GM18499 (cell line): ENCODE results near the gene RTP3.
"Not testable (repeated sequence)": the region's sequence is repeated elsewhere in the genome, so short reads cannot be mapped to it uniquely, and the experiment has no call there.

Source experiments
- ATAC-seq: cut with Tn5 transposase; IDR thresholded peaks from one replicate; pipeline ENCODE4 v1.9.1; 2021; ENCODE audit warnings: moderate number of reproducible peaks; ENCODE audit not compliant: insufficient read depth, unreplicated experiment

The RTP3 gene

DNA sequence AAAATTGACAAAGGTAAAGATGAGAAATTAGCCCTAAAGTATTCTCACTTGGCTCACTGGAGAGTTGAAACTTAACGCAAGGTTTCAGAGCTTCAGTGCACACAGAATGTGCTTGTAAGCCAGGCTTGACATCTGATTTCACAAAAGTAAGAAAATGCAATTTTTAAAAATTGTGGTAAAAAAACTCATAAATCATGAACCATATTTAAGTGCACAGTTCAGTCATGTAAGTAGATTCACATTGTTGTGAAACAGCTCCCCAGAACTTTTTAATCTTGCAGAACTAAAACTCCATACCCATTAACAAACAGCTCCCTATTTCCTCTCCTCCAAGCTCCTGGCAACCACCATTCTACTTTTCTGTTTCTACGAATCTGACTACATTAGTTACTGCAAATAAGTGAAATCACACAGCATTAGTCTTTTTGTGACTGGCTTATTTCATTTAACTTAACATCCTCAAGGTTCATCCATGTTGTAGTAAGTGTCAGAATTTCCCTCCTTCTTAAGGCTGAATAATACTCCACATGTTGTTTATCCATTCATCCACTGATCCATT lies 14.5 kb downstream of the RTP3 start:
- ATAC-seq = no peak

GRCh38 chr3:46516521-46516920 lies 18.7 kb downstream of the RTP3 start:
- ATAC-seq = no peak

DNA sequence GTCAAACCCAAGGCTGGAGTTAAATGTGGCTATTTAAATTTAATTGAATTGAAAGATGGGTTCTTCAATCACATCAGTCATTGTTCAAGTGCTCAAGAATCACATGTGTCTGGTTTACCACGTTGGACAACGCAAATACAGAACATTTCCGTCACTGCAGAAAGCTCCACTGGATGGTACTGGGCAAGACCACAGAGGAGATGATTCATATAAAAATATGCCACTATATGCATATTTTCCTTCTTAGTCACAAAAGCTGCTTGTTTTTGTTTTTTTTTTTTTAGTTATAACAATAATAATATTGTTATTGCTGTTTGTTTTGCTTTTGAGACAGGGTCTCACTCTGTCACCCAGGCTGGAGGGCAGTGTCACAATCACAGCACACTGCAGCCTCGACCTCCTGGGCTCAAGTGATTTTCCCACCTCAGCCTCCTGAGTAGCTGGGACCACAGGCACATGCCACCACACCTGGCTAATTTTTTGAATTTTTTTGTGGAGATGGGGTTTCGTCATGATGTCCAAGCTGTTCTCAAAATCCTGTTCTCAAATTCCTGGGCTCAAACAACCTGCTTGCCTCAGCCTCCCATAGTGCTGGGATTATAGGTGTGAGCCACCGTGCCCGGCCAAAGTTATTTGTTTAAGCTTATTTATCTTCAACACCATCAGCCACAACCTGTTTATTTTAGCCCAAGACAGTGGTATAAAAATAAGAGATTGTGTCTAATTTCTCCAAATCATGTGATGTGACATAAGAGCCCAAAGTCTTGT lies 19.4 kb downstream of the RTP3 start:
- ATAC-seq = no peak

DNA sequence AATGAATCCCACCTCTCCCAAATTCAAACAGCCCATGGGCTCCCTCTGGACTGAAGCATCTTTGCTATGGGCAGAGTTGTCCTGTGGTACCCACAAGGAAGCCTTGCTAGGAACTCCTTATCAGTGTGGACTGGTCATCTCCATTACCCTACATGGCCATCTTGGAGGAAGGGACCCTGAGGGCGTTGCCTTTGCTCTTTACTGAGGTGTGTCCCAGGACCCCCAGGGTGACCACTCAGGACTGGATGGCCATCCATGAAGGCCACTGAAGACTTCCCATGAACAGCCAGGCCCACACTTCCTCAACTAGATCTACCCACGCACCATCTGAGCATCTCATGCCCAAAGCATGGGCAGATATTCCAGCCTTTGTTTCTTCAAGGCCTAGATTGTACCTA lies 20.0 kb downstream of the RTP3 start:
- no peak for ATAC-seq

- ATAC-seq = no peak
These were observed 22.2 kb downstream of the RTP3 start for GRCh38 chr3:46519952-46520351.

- no peak for ATAC-seq
These were observed 22.8 kb downstream of the RTP3 start for GRCh38 chr3:46520531-46520930.

- ATAC-seq = no peak
These were observed 23.3 kb downstream of the RTP3 start for GRCh38 chr3:46521096-46521495.

DNA sequence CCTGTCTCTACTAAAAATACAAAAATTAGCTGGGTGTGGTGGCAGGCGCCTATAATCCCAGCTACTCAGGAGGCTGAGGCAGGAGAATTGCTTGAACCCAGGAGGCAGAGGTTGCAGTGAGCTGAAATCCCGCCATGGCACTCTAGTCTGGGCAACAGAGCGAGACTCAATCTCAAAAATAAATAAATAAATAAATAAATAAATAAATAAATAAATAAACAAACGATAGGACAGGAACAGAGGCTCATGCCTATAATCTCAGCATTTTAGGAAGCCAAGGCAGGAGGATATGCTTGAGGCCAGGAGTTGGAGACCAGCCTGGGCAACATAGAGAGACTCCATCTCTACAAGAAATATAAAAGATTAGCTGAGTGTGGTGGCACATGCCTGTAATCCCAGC lies 24.4 kb downstream of the RTP3 start:
- ATAC-seq = not testable (repeated sequence)

DNA sequence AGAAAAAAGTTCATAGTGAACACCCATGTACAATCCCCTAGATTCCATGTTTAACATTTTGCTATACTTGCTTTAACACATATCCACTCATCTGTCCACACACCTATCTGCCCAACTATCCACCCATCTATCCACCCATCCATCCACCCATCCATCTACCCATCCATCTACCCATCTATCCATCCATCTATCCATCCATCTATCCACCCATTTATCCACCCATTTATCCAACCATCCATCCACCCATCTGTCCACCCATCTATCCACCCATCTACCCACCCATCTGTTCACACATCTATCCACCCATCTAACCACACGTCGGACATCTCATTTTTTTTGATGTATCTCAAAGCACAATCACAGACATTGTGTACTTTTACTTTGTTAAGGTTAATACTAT lies 25.8 kb downstream of the RTP3 start:
- no peak for ATAC-seq

DNA sequence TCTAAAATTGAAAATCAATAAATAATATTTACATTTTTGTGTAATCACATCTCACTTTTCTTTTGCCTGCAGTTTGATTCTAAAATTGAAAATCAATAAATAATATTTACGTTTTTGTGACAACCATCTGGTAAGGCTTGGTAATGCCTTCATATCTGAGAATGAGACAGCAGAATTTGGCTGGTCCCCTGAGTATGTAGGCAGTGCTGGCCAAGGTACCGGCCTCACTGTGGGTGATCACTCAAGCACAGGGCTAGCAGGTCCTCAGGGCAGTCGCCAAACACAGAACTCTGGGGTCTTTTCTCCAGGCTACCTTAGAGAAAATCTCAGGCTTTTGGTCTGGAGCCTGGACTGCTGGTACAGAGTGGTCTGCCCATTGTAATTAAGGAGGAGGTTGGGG lies 26.2 kb downstream of the RTP3 start:
- no peak for ATAC-seq

- ATAC-seq = no peak
These were observed 27.1 kb downstream of the RTP3 start for GRCh38 chr3:46524832-46525231.

- no peak for ATAC-seq
These were observed 29.5 kb downstream of the RTP3 start for GRCh38 chr3:46527239-46527638.

DNA sequence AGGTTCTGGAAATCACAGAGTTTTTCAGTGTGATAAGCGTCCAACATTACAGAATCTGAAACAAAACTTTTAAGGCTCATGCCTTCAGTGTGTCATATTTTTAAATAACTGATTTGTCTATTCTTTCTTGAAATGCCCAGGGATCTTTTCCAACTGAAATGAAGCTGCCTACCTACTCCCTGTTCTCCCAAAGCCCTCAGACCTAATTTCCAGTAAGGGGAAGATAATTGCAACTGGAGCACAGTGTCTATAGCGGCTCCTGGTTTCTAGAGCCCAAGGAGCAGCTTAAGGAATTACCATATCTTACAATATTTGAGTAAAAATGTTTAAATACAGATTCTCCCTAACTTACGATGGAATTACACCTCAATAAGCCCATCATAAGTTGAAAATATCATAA lies 35.3 kb downstream of the RTP3 start:
- no peak for ATAC-seq

GRCh38 chr3:46535746-46536145 lies 38.0 kb downstream of the RTP3 start:
- ATAC-seq = no peak

GRCh38 chr3:46536758-46537157 lies 39.0 kb downstream of the RTP3 start:
- no peak for ATAC-seq

GRCh38 chr3:46537316-46537715 lies 39.5 kb downstream of the RTP3 start:
- no peak for ATAC-seq

- no peak for ATAC-seq
These were observed 40.0 kb downstream of the RTP3 start for GRCh38 chr3:46537779-46538178.

GRCh38 chr3:46538425-46538802 lies 40.6 kb downstream of the RTP3 start:
- not testable (repeated sequence) for ATAC-seq

- ATAC-seq = peak; percentile 58
These were observed 41.1 kb downstream of the RTP3 start for GRCh38 chr3:46538803-46539442.

GRCh38 chr3:46539443-46540005 lies 41.7 kb downstream of the RTP3 start:
- ATAC-seq = no peak

GRCh38 chr3:46540550-46540949 lies 42.8 kb downstream of the RTP3 start:
- no peak for ATAC-seq
